ENCODE data around the gene MRPL14.
"Not testable (repeated sequence)": the region's sequence is repeated elsewhere in the genome, so short reads cannot be mapped to it uniquely, and the experiment has no call there.

The MRPL14 gene

GRCh38 chr6:44149369-44150012 is 22.2 kb upstream of the MRPL14 start:
- no peak for DNase-seq

- no peak for DNase-seq
Observed at GRCh38 chr6:44148306-44148705, 21.1 kb upstream of the MRPL14 start.

DNA sequence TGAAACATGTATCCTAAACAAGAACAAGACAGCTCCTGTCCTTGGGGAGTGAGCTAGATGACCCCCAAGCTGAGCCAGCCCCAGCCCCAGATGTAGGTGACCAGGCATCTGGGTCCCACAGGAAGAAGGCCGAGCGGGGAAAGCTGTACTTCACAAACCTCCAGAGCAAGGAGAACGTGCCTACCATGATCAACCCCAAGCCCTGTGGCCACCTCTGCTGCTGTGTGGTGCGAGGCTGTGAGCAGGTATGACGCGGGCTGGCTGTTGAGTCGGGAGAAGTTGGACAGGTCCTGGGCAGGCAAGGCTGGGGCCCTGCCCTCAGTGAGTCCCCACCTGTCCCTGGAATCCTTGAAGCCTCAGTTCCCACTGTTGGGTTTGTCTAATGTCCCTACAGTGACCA is 20.0 kb upstream of the MRPL14 start:
- DNase-seq, result no peak

- DNase-seq, result no peak
Observed at GRCh38 chr6:44146685-44147084, 19.4 kb upstream of the MRPL14 start.

GRCh38 chr6:44145839-44146238 is 18.6 kb upstream of the MRPL14 start:
- no peak for DNase-seq

GRCh38 chr6:44144536-44144935 is 17.3 kb upstream of the MRPL14 start:
- not testable (repeated sequence) for DNase-seq

DNA sequence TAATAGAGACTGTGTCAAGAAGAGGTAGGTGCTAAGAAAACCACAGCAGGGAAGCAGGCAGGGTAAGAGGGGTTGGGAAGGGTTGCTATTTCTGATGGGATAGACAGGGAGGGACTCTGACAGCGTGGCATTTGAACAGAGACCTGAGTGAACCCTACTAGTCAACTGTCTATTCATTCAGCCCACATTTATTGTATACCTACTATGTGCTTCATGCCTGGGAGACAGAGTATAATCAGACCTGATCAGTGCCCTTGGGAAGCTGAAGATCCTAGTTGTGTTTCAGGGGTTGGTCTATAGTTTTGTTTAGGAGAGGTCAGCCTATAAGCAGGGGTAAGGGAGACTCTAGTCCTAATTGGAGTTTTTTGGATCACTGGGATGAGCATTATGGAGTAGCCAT is 16.5 kb upstream of the MRPL14 start:
- no peak for DNase-seq

DNA sequence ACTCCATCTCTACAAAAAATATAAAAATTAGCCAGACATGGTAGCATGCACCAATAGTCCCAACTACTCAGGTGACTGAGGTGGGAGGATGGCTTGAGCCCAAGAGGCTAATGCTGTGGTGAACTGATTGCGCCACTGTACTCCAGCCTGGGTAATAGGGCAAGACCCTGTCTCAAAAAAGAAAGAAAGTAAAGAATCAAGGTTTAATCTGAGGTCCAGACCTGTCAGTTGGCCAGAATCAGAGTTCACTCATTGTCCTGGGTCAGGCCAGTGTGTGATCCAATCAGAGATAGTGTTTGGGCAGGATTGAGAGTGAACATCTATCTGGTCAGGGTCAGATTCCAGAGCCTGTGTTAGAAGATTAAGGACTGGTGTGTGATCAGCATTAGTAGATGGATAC is 15.6 kb upstream of the MRPL14 start:
- DNase-seq, result no peak

- no peak for DNase-seq
Observed at GRCh38 chr6:44139351-44139743, 12.1 kb upstream of the MRPL14 start.

DNA sequence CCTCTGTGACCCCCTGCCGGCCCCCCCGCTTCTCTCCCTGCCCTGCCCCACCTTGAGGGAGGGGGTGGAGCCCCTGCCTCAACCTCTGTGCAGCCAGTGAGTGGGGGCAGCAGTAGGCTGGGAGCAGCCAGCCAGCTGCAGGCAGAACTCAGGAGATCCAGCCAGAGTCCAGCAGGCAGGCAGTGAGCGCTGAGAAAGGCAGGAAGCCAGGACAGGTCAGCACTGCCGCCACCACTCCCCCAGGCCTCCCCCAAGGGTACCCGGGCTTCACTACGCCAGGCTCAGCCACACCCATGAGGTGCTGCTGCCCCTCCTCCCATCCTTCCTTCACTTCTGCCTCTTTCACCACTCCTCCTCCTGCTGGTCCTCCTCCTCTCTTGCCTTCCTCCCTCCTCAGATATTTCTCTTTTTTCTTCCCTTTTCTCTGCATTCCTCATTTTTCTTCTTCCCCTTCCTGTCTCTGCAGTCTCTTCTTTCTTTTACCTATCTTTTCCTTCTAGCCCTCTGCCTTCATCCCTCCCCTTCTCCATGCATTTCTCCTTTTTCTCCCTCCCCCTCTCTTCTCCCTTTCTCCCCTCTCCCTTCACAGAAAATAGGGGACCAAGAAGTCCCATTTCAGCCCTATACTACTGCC is 11.6 kb upstream of the MRPL14 start:
- no peak for DNase-seq

GRCh38 chr6:44135875-44136274 is 8.6 kb upstream of the MRPL14 start:
- DNase-seq, result no peak

- no peak for DNase-seq
Observed at GRCh38 chr6:44135173-44135758, 8.0 kb upstream of the MRPL14 start.

DNA sequence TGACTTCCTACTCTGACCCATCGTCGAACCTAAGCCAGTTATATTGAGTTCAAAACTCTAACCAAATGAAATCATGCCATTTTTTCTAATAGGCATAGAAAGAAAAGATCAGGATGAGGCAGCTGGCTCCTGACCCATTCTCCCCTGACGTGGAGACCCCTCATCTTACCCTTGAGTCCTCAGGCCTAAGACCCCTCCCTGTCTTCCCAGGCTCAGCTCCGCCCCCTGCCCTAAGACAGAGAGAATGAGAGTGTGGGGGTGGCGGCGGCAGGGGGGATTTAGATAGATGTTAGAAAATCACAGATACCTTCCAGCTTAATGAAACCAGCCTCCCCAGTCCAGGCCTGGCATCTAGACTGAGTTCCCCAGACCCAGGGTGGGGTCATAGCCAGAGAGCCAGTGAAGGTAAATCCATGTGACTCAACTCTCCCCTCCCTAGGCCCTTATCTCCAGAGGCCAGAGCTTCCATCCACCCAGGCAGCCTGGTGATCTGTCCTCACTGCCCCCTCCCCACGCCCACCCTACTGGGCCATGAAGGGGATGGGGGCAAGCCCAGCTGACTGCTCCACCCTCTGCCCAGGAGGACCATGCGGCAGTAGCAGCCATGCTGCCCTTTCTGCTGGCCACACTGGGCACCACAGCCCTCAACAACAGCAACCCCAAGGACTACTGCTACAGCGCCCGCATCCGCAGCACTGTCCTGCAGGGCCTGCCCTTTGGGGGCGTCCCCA is 6.9 kb upstream of the MRPL14 start:
- DNase-seq, result no peak

DNA sequence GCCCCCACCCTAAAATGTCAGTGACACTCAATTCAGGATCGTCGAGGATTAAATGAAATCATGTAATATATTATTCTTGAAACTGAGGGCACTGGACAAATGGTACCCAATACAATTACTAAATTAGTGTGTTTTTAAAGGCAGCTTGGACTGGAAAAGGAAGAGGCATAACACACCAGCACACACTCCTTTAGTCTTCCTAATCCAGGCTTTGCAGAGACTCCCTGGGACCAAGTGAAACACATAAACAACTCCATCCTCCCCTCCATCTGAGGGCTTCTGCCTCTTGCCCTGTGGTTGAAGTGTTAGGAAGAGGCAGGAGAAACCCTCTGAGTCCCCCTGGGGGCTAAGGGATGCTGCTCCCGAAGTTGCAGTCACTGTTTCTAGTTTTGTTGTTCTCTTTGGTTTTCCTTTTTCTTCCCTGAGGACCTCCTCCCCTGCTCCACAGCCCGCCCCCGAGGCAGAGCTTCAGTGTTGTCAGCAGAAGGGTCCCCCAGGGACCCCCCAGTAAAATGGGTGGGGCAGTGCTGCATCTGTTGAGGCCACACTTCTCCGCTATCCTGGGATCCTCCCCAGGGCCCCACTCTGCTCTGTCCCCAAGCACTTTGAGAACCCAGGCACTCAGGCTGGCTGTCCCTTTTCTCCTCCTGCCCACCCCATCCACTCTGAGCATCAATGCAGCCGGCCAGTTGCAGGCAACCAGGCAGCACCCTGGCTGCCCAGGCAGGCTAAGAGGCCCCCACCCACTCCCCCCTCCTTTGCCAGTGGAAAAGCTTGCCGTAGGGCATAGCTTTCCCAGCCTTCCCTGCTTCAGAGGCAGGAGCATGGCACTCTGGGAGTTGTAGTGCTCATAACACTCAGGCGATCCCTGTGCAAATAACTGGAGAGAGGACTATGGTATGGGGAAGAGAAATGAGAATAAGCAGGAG is 6.0 kb upstream of the MRPL14 start:
- DNase-seq, result peak; percentile 56

GRCh38 chr6:44132476-44132875 is 5.2 kb upstream of the MRPL14 start:
- no peak for DNase-seq

GRCh38 chr6:44131892-44132291 is 4.6 kb upstream of the MRPL14 start:
- no peak for DNase-seq

DNA sequence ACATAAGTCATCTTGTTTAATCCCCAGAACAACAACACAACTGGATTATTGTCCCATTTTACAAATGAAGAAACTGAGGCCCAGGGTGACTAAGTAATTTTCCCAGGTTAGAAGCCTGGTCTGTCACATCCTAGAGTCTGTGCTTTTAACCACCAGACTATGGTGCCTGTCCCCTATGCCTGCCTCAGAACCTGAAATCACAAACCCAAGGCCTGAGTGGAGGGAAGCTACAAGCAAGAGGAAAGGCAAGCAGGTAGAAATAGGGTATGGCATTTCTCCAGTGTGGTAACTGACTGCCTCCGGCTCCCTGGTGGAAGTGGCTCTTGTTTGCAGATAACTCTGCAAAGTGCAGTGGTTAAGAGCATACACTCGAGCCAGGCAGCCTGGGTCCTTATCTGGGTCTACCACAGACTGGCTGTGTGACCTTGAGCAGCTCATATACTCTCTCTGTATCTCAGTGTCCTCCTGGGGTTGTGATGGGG is 2.6 kb upstream of the MRPL14 start:
- DNase-seq, result no peak

- peak; percentile 6 for DNase-seq
Observed at GRCh38 chr6:44128020-44128917, 1.0 kb upstream of the MRPL14 start.

DNA sequence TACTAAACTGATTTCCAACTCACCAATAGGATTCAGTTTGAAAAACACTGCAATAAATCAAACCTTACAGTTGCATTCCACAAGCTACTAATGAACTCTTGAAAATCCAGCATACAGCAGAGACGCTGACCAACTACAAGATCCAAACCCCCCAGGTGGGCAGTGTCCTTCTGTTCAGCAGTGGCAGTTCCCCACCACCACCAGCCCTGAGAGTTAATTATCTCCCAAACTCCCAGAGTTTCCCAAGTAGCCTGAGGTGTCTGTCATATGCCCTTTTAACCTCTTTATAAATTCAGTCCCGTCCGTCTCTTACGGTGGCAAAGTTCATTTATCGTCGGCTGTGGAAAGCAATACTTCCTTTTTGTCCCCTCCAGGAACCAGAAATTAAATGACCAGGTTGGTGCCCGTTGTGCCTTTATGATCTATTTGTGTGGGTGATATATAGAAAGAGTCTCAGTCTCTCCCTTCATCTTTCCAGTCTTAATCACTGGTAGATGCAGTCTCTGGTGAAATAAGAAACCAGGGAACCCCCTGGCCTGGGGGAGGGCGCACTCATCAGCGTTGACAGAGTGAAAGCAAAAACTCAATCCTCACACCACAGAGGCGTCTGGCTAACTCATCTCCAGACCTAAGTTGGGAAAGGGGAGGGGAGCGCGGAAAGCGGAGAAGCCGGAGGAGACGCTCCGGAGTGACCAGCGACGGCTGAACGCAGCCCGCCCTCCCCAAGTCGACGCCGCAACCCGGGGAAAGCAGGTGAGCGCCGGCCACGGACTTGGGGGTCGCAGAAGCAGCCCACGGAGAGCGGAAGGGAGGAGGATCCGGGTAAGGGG is 717 bp downstream of the MRPL14 start:
- DNase-seq, result peak; percentile 13

DNA sequence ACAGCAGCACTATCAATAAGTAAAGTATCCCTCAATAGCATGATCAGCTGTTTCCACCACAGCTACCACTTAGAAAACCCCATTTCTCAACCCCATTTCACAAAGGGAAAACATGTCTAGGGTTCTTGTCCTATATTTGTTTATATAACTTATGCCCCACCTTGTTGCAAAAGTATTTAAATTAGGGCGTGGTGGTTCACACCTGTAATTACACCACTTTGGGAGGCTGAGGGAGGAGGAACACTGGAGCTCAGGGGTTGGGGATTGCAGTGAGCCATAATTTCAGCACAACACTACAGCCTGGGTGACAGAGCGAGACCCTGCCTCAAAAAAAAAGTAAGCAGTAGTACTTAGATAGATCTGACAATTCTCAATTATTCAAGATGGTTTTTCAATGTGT is 3.7 kb downstream of the MRPL14 start:
- DNase-seq, result no peak

GRCh38 chr6:44122801-44123200 is 4.5 kb downstream of the MRPL14 start:
- no peak for DNase-seq
